ENCODE measurements around the gene SMOC1.

The SMOC1 gene

DNA sequence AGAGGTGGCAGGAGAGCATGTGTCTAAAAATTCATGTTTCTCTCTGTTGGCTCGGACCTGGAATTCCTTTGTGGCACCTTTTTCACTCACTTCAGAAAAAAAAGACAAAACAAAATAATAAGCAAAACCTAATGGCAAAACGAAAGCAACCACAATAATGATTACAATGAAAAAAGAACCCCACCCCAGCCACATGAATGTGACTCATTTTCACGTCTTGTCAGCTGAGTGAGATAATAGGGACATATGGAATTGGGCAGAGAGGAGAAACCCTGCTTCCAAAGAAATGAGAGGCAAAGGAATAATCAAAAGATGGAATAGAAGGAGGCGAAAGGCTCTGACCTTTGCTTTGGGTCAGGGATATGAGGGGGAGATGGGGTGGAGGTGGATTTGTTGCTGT lies 166.1 kb downstream of the SMOC1 start:
- DNase-seq (ENCODE audit: low read depth in 2 of 2), result no peak

DNA sequence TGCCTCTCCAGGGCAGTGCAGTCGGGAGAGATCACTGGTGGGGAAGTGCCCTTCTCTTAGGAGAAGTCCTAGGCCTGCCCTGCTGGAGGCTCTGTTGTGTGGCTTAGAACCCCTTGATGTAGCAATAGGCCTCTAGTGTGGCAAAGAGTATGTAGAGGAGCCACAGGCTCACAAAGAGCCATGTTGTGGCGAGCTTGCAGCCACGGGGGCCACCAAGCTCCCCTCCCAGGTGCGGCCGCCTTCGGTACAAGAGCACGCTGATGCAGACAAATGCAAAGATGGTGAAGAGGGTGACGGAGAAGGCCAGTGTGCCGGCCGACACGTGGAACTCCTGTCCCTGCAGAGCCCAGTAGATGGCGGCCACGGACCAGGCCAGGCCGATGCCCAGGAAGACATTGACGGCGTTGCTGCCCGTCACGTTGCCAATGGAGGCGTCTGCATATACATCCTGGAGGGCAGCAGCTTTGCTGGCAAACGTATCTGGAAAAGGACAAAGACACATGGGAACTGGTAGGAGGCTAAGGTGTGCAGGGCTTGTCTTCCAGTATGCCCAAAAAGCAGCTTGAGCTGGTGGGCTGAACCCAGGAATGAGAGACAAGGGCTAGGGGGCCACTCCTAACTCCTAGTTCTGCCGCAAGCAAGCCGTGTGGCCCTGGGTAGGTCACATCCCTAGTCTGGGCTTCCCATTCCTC lies 166.8 kb downstream of the SMOC1 start:
- DNase-seq (ENCODE audit: low read depth in 2 of 2), result no peak

DNA sequence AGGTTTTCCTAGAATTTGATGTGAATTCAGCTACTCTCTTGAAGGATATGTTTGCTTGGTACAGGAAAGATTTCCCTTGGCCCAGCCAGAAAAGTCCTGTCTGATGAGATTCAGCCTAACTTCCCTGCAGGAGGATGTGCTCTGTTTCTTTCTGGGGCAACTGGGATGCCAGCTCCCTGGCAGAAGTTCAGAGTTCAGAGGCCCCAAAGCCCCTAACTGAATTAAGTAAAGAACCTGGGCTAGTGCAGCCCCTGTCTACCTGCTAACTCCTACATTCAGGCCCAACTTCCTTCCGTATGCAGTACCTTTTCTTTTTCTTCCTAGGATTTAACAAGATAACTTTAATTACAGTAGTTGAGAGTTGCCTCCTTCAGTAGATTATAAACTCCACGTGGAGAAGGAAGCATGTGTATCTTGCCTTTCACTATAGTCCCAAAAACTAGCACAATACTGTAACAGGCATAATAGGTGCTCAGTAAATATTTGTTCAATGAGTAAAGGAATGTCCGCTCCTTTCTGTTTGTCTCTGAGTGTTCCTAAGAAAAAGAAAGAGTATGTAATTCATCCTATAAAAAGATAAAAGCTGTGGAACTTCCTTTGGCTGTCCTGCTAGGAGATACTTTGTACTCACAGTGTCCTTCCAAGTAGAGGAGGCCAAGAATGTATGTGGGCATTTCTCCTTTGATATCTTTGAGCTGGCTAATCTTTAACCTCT lies 168.5 kb downstream of the SMOC1 start:
- DNase-seq (ENCODE audit: low read depth in 2 of 2), result no peak

DNA sequence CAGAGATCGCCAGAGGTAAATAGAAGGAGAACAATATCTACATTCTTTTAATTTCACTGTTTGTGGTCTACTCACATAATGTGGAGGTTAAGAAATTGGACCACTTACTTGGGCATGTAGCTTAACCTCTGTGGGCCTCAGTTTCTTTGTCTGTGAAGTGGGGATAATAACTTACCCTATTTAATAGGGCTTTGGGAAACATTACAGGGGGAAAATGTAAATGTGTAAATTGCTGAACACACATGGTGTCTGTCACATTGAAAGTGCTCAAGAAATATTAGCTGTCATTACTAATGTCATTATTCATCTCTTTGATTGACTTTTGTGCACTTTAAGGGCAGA lies 169.1 kb downstream of the SMOC1 start:
- DNase-seq (ENCODE audit: low read depth in 2 of 2), result no peak

DNA sequence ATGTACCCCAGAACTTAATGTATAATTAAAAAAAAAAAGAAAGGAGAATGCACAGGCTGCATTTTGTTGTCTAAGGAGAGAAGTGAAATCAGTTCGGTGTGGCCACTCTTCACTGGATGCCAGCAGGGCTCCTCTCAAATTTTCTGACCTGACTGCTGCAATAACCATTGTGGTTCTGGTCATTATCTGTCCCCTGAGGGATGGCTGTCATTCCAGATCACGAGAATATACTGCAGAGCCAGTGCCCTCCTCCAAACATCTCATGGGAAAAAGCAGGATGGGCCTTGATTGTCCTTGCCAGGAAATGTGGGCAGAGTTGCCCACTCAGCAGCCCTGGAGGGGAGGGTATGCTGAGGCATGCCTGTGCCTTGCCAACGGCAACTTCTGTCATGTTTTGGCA lies 170.4 kb downstream of the SMOC1 start:
- DNase-seq (ENCODE audit: low read depth in 2 of 2), result no peak

DNA sequence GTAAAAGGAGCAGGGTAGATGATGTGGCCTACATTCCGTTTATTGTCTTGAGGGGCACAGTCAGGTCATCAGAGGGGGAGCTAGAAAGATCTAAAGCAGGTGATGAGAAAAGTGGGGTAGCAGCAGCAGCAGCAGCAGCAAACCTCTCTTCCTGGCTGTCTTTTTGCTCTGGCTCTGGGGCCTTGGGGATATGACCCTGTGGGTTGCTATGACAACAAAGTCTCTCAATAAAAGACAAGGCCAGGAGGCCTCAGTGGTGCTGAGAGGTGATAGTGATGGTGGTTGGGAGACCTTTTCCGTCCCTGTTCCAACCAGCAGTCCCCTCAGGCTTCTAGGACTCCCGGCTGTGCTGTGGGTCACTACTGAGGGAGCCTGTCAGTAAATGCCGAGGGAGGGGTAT lies 170.9 kb downstream of the SMOC1 start:
- no peak for DNase-seq (ENCODE audit: low read depth in 2 of 2)

DNA sequence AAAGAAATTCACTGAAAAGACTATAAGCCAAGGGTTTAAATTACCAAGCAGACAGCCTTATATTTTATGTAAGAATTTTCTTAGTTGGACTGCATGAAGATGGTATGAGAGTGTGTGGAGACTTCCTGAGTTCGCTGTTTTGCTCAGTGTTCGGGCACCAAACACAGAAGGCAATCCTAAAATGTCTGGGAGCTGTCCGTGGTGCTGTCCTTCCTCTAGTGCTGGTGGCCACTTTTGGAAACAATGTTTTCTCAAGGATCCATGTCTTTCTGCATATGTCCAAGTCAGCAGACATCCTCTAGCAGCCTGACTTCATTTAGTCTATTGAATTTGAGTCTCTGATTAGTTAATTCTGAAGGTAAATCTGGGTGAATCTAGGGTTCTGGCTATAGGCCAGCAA lies 173.8 kb downstream of the SMOC1 start:
- DNase-seq (ENCODE audit: low read depth in 2 of 2), result no peak

DNA sequence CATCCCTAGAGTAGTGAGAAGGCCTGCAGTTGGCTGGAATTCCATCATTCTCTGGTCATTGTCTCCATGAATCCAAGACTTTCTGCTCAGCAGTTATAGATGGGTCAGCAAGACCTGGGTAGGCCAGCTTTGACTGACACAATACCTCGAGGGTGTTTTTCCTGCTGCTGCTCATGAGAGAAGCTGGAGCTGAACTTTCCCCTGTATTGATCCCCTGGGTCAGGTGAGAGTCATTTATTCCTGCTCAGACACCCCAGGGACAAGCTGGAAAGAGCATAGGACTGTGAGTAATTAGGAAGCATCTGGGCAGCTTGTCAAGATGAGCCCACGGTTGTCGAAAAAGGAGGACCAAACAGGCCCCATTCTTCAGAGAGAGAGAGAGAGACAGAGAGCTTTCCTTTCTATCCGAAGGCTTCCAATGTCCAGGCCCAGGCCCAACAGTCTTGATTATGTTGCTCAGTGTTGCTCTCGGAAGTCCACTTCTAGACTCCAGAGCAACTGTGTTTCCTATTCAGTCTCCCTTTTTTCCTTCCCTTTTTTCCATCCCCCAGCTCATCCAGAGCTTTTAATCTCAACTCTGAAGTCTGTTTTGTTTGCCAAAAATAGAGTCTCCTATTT lies 178.4 kb downstream of the SMOC1 start:
- no peak for DNase-seq (ENCODE audit: low read depth in 2 of 2)

DNA sequence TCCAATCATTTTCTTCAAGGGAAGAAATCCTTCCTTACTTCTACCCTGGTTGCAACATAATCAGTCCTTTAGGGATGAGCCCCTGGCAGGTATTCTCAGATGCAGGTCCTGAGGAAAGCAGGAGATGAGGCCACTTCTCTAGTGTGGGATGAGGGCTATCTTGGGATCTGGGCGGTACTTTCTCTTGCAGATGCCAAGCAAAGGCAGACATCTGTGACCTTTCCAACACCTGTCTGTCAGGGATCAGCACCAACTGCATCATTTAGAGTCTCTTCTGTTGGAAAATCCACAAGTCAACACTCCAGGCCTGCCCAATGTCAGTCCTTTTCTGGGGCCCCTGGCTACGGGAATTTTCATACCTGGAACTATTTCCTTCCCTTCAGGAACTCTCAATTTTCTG lies 180.3 kb downstream of the SMOC1 start:
- no peak for DNase-seq (ENCODE audit: low read depth in 2 of 2)

DNA sequence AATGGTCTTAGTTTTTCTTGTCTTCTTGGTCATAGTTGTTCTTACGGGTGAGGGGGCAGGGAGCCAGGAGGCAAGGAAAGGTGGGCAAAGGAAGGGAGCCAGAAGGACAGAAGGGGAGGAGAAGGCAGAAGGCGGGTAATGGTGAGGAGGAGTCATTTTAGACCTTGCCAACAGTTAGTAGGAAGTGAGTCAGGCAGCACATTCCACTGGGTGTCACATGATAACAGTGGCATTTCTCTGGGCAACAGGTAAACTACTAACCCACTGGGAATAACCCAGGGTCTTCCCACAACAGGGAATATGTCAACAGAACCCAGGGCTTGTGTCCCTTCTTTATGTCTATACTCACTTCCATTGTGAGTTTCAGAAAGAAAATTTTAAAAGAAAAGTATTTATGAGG lies 181.9 kb downstream of the SMOC1 start:
- DNase-seq (ENCODE audit: low read depth in 2 of 2), result no peak

DNA sequence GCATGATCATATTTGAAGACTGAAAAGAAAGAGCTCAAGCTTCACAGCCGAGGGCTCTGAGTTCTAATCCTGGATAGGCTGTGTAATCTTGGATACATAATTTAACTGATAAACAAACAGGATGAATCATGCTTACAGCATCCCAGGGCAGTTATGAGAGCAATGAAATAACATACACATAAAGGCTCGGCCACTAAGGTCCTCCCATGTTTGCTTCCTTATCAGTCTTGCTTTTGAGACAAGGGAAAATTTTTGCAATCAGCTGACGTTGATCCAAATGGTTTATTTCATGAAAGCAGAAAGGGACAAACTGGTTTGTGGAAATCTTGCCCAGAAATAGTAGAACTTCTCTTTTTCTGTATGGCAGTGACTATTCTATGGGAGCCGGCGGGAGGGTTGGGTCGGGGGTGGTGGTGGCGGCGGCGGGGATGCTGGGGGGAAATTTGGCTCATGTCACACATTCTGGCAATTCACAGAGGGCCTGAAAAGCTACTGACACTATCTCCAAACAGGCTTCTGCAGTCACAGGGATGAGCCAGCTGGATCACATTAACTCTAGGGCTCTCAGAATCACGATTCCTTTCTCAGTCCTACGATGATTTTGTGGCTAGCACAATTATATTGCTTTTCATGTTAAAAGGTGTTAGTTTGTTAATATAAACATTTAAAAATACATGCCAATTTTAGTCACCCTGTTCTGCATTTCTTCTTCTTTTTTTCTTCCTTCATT lies 185.1 kb downstream of the SMOC1 start:
- no peak for DNase-seq (ENCODE audit: low read depth in 2 of 2)

DNA sequence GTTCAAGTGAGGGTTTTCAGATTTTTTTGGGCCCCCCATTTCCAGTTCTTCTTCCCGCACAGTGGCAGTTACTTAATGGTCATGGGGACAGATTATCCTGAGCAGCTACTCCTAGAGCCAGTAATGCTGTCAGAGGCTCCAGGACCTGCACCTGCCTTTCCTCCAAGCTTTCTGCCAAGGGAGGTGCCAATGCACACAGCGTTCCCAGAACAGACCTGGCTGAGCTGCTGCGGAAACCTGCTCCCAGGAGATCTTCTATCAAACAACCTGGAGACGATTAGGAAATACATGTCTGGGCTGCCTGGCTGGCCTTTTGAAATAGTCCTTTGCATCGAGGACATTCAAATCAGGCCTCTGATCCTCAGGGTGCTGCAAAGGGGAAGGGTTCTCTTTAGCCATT lies 188.6 kb downstream of the SMOC1 start:
- DNase-seq (ENCODE audit: low read depth in 2 of 2), result no peak

DNA sequence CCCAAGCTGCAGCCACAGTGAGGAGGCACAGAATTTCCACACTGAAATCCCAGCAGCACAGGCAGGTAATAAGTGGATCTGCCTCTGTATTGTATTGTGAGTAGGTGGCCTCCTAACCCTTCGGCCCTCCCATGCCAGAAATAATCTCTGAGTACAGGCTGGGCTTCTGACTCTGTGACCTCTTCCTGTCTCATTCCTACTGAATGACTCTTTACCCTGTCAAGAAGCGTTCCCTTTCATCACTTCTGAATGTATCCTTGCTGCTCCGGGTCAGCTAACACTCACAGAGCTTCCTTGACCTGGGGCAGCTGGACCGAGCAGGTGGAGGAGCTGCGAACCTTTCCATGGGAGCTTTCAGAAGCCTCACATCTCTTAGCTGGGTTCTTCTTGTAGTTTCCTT lies 190.0 kb downstream of the SMOC1 start:
- DNase-seq (ENCODE audit: low read depth in 2 of 2), result no peak

DNA sequence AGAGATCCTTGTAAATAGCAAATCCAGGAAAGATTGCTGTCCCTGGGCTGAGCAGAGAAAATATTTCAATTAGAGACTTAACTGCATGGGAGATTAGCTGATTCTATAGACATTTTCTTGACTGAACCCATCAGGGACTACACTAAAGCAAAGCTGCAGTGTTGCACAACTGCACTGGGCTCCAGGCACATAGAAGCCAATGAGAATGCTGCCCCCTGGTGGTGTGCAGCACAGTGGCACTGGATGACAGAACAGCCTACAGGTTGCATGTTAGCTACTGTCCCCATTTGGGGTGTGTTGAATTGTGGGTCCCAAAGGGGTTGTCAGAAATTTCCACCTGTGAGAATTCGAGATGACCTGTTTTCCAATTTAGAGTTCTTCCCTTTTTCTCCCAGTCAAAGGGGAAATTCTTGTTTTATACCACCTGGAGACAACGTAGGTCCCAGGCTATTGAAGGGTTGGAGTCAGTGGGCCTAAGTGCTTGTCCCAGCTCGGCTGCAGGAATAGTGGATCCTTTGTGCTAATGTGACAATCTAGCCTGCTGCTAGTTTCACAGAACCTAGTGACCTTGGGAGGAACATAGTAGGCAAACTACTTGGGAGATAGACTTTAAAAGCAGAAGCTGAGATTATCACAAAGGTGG lies 194.8 kb downstream of the SMOC1 start:
- no peak for DNase-seq (ENCODE audit: low read depth in 2 of 2)

DNA sequence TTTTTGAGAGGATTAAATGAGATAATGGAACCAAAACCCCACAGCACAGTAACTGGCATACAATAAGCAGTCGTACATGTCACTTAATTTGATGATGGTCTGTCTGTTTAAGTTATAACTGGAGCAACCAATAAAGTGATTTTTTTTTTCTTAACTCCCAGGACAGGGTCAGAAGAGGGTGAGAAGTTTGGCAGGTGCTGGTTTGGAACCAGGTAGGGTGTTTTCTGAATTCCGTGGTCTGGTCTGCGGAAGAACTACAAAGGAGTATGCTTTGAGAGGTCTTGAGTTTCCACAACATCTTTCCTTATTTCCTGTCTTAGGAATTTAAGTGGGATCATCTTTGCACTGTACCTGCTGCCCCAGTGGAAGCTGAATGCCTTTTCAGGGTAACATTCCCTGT lies 197.8 kb downstream of the SMOC1 start:
- no peak for DNase-seq (ENCODE audit: low read depth in 2 of 2)

DNA sequence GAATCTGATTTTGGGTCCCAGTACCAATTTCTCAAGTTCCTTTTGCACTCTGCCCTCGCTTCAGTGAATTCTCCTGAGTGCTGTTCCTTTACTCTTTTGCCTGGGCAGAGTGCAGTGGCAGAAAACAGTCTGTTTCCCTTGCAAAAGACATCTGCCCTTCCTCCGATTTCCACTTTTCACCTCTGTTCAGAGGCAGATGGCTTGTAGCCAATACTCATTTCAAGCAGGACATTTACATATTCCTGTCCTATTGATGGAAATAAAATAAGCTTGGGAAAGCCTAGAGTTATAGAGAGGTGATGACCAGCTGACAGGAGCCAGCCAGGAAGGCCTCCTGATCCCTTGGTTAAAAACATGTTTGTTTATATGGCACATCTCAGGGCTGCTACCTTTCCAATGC lies 198.5 kb downstream of the SMOC1 start:
- no peak for DNase-seq (ENCODE audit: low read depth in 2 of 2)

DNA sequence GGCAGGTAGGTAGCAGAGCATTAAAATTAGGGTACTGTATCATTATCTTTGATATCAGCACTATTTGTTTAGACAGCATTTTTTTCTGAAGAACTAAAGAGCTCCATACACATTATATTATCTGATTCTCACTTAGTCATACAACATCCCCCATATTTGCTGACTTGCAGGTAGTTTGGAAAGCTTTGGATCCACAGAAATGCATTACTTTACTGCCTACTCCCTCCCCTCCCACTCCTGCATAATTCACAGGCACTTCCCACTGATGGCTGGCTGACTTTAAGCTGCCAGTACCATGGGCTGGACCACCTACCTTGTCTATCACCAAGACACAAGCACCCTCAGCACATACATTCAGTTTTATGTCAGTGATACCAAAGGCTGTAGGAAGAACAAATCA lies 199.1 kb downstream of the SMOC1 start:
- DNase-seq (ENCODE audit: low read depth in 2 of 2), result no peak

DNA sequence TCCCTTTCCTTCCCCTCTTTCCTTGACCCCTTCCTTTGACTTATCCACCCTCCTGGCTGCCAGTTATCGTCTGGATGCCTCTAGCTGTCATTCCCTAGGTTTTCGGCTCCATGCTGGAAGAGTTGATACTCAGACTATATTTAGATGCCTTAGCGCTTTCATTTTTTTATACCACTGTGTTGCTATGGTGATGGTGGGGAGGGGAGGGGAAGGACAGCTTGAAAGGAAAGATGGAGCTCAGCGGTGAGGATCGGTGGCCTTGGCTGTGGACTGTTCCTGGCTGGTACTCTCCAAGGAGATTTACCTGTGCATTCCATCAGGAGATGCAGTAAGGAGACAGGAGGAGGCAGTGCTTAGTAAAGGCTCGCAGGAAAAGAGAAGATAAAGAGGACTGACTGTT lies 200.9 kb downstream of the SMOC1 start:
- DNase-seq (ENCODE audit: low read depth in 2 of 2), result no peak

Measured in activated CD8-positive, alpha-beta memory T cell treated with anti-CD3 and anti-CD28 coated beads for 4 hours (primary cell).